Fibroblast of lung (primary cell): ENCODE results near the gene MUC4. TPM values are rescaled to one million over a fixed set of nuclear protein-coding genes. Genes with fewer than 3 reads are reported as not detected.

Experiments
- DNase-seq, 2 donors: peaks; one replicate each; pipeline versions ENCODE4 v3.0.0 to v3.0.0-alpha.2; 2010; ENCODE audit warnings: low read depth in 2 of 2
- H2AFZ ChIP-seq: 2 replicates; pipeline ENCODE4 v1.5.1; 2012; ENCODE audit warnings: low read length, control low read depth, inconsistent platforms
- H3K27ac ChIP-seq: 2 replicates; pipeline ENCODE4 v1.5.1; 2011; ENCODE audit warnings: low read length, control low read depth; ENCODE audit not compliant: insufficient read depth
- H3K27me3 ChIP-seq: 2 replicates; pipeline ENCODE4 v1.5.1; 2011; ENCODE audit warnings: mild to moderate bottlenecking, low read length; ENCODE audit not compliant: control insufficient read depth, insufficient read depth
- H3K36me3 ChIP-seq: 2 replicates; pipeline ENCODE4 v1.5.1; 2011; ENCODE audit warnings: low read length; ENCODE audit not compliant: control insufficient read depth, insufficient read depth
- H3K4me1 ChIP-seq: 2 replicates; pipeline ENCODE4 v1.5.1; 2011; ENCODE audit warnings: low read length; ENCODE audit not compliant: control insufficient read depth, insufficient read depth; ENCODE audit errors: extremely low read depth
- H3K4me2 ChIP-seq: 2 replicates; pipeline ENCODE4 v1.5.1; 2011; ENCODE audit warnings: low read length, control low read depth; ENCODE audit not compliant: insufficient read depth; ENCODE audit errors: extremely low read depth
- H3K4me3 ChIP-seq, 4 experiments: fragments of 200-600 bp in 1 of 4; sonication (generic) in 1 of 4; replicated peaks in 1 of 4; 2 replicates each; pipeline ENCODE4 v1.5.1; 2011 to 2016; ENCODE audit warnings: low read length in 4 of 4, low read depth in 3 of 4, mild to moderate bottlenecking in 3 of 4, control low read depth in 2 of 4, inconsistent platforms in 1 of 4, mixed read lengths in 1 of 4; ENCODE audit not compliant: insufficient read depth in 1 of 4; ENCODE audit errors: control extremely low read depth in 1 of 4
- H3K79me2 ChIP-seq: 2 replicates; pipeline ENCODE4 v1.5.1; 2012; ENCODE audit warnings: mild to moderate bottlenecking, low read length, inconsistent platforms; ENCODE audit not compliant: control insufficient read depth, insufficient read depth
- H3K9ac ChIP-seq: 2 replicates; pipeline ENCODE4 v1.5.1; 2011; ENCODE audit warnings: mild to moderate bottlenecking, low read length, control low read depth; ENCODE audit not compliant: insufficient read depth
- H3K9me3 ChIP-seq: 2 replicates; pipeline ENCODE4 v1.5.1; 2012; ENCODE audit warnings: low read depth, low read length; ENCODE audit not compliant: control insufficient read depth, insufficient read depth
- H4K20me1 ChIP-seq: 2 replicates; pipeline ENCODE4 v1.5.1; 2011; ENCODE audit warnings: low read length; ENCODE audit not compliant: control insufficient read depth, insufficient read depth; ENCODE audit errors: extremely low read depth
- EZH2 ChIP-seq: IDR thresholded peaks from 2 replicates; pipeline ENCODE4 v1.5.1; 2012; ENCODE audit warnings: low read length, control low read depth, mild to moderate bottlenecking; ENCODE audit errors: missing control alignments
- polyA plus RNA-seq, 2 donors: library from polyadenylated mRNA; depleted of rRNA in 1 of 2; stranded (reverse) in 1 of 2; unstranded in 1 of 2; fragments of >200 nt; gene quantifications; 2 replicates each; pipeline ENCODE4 v1.2.1, GENCODE V29; 2011 to 2012; ENCODE audit warnings: missing spikeins in 1 of 2
- total RNA-seq: library from RNA; depleted of rRNA; stranded (reverse); fragments of >200 nt; gene quantifications from 2 replicates; pipeline ENCODE4 v1.2.1, GENCODE V29; 2014
- TF ChIP-seq, protein P1 (sequence below), 2 donors: IDR thresholded peaks in 1 of 2; conservative IDR thresholded peaks in 1 of 2; 1 replicate in 1 of 2; 2 replicates in 1 of 2; pipeline ENCODE4 v1.5.1; 2011 to 2012; ENCODE audit warnings: low read length in 2 of 2, control low read depth in 1 of 2, inconsistent platforms in 1 of 2, low read depth in 1 of 2, mild to moderate bottlenecking in 1 of 2

The MUC4 gene
- total and polyA plus RNA-seq, 2 donors (not counting 1 experiment from before 2014, with no cell fraction given) = not detected

GRCh38 chr3:195845483-195845882, 33.8 kb upstream of the MUC4 start:
- no peak overlapping the region for H3K4me2 ChIP-seq
- no peak for TF ChIP-seq EZH2
- TF ChIP-seq, protein P1, sequence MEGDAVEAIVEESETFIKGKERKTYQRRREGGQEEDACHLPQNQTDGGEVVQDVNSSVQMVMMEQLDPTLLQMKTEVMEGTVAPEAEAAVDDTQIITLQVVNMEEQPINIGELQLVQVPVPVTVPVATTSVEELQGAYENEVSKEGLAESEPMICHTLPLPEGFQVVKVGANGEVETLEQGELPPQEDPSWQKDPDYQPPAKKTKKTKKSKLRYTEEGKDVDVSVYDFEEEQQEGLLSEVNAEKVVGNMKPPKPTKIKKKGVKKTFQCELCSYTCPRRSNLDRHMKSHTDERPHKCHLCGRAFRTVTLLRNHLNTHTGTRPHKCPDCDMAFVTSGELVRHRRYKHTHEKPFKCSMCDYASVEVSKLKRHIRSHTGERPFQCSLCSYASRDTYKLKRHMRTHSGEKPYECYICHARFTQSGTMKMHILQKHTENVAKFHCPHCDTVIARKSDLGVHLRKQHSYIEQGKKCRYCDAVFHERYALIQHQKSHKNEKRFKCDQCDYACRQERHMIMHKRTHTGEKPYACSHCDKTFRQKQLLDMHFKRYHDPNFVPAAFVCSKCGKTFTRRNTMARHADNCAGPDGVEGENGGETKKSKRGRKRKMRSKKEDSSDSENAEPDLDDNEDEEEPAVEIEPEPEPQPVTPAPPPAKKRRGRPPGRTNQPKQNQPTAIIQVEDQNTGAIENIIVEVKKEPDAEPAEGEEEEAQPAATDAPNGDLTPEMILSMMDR (conservative IDR thresholded peaks at IDR 0.05 in 1 of 2, IDR thresholded peaks at IDR 0.05 in 1 of 2; ENCODE audit: low read depth in 1 of 2, low read length in 2 of 2) = no peak
- no peak overlapping the region for H2AFZ ChIP-seq
- H4K20me1 ChIP-seq = no peaks in the 10 kb centered on the region
- H3K36me3 ChIP-seq = no peaks in the 10 kb centered on the region
- H3K79me2 ChIP-seq = no peaks in the 10 kb centered on the region
- H3K9ac ChIP-seq = no peak overlapping the region
- no peak for DNase-seq
- no peak overlapping the region for H3K4me3 ChIP-seq
- H3K9me3 ChIP-seq = no peaks in the 10 kb centered on the region
- H3K27me3 ChIP-seq = no peaks in the 10 kb centered on the region
- no peaks in the 10 kb centered on the region for H3K4me1 ChIP-seq
- no peak overlapping the region for H3K27ac ChIP-seq

- Histone ChIP-seq H3K36me3 (no peaks in the 10 kb centered on the region), H3K4me2 (no peak overlapping the region), H3K27ac (no peak overlapping the region), H2AFZ (no peak overlapping the region), H4K20me1 (no peaks in the 10 kb centered on the region), H3K79me2 (no peaks in the 10 kb centered on the region), H3K9me3 (no peaks in the 10 kb centered on the region), H3K4me1 (no peaks in the 10 kb centered on the region), H3K9ac (no peak overlapping the region), H3K27me3 (peaks cover 2% of the 10 kb centered on the region), H3K4me3 (no peak overlapping the region)
- DNase-seq = no peak
- TF ChIP-seq, protein P1 (conservative IDR thresholded peaks at IDR 0.05 in 1 of 2, IDR thresholded peaks at IDR 0.05 in 1 of 2; ENCODE audit: low read depth in 1 of 2, low read length in 2 of 2) = no peak
- no peak for TF ChIP-seq EZH2
Measured at GRCh38 chr3:195844671-195845218, 33.0 kb upstream of the MUC4 start.

- Histone ChIP-seq H3K27me3 (peaks cover 13% of the 10 kb centered on the region), H3K9me3 (no peaks in the 10 kb centered on the region), H4K20me1 (no peaks in the 10 kb centered on the region), H3K4me1 (no peaks in the 10 kb centered on the region), H3K4me3 (no peak overlapping the region), H3K36me3 (no peaks in the 10 kb centered on the region), H3K79me2 (no peaks in the 10 kb centered on the region), H2AFZ (peak overlapping the region; percentile 30), H3K27ac (no peak overlapping the region), H3K4me2 (no peak overlapping the region), H3K9ac (no peak overlapping the region)
- peak; percentile 44 for TF ChIP-seq EZH2
- TF ChIP-seq, protein P1 (conservative IDR thresholded peaks at IDR 0.05 in 1 of 2, IDR thresholded peaks at IDR 0.05 in 1 of 2; ENCODE audit: low read depth in 1 of 2, low read length in 2 of 2) = no peak
- no peak for DNase-seq
Measured at GRCh38 chr3:195839260-195840010, 27.7 kb upstream of the MUC4 start.
